Astrocyte (in vitro differentiated cells and primary cell): ENCODE results near the gene COLGALT1. TPM values are rescaled to one million over a fixed set of nuclear protein-coding genes. Genes with fewer than 3 reads are reported as not detected.

ENCODE experiments used
- DNase-seq: peaks from one replicate; pipeline ENCODE4 v3.0.0-alpha.2; 2010; ENCODE audit warnings: low read depth
- FAIRE-seq: peaks from 2 replicates; lab custom pipeline; 2011; peaks lifted over from hg19 to GRCh38; lab: Jason Lieb, UNC
- H2AFZ ChIP-seq: 2 replicates; pipeline ENCODE4 v1.6.0; 2012; ENCODE audit warnings: low read depth, low read length, inconsistent platforms
- H3K27ac ChIP-seq: 2 replicates; pipeline ENCODE4 v1.5.1; 2011; ENCODE audit warnings: low read depth, low read length, inconsistent platforms
- H3K27me3 ChIP-seq: 2 replicates; pipeline ENCODE4 v1.6.0; 2011; ENCODE audit warnings: low read length, inconsistent platforms; ENCODE audit not compliant: insufficient read depth
- H3K36me3 ChIP-seq: 2 replicates; pipeline ENCODE4 v1.5.1; 2011; ENCODE audit warnings: low read length, inconsistent platforms; ENCODE audit not compliant: insufficient read depth
- H3K4me1 ChIP-seq: 2 replicates; pipeline ENCODE4 v1.5.1; 2011; ENCODE audit warnings: low read length, inconsistent platforms; ENCODE audit not compliant: insufficient read depth
- H3K4me2 ChIP-seq: 2 replicates; pipeline ENCODE4 v1.6.0; 2012; ENCODE audit warnings: low read length, inconsistent platforms
- H3K4me3 ChIP-seq: 2 replicates; pipeline ENCODE4 v1.5.1; 2011; ENCODE audit warnings: low read depth, mild to moderate bottlenecking, low read length, inconsistent platforms; ENCODE audit not compliant: insufficient read depth
- H3K79me2 ChIP-seq: 2 replicates; pipeline ENCODE4 v1.6.0; 2012; ENCODE audit warnings: mild to moderate bottlenecking, low read length, inconsistent platforms; ENCODE audit not compliant: insufficient read depth
- H3K9ac ChIP-seq: 2 replicates; pipeline ENCODE4 v1.6.0; 2012; ENCODE audit warnings: mild to moderate bottlenecking, low read length, inconsistent platforms
- H3K9me3 ChIP-seq: 2 replicates; pipeline ENCODE4 v1.5.1; 2012; ENCODE audit warnings: low read depth, mild to moderate bottlenecking, low read length, inconsistent platforms; ENCODE audit not compliant: insufficient read depth
- H4K20me1 ChIP-seq: 2 replicates; pipeline ENCODE4 v1.6.0; 2012; ENCODE audit warnings: low read length, inconsistent platforms; ENCODE audit not compliant: insufficient read depth
- H3K27ac Mint-ChIP-seq: one replicate; pipeline ENCODE4 v1.8.0; 2021; ENCODE audit warnings: mild to moderate bottlenecking, mixed read lengths; ENCODE audit not compliant: unreplicated experiment
- H3K27me3 Mint-ChIP-seq: one replicate; pipeline ENCODE4 v1.8.0; 2021; ENCODE audit warnings: low read depth, mixed read lengths; ENCODE audit not compliant: unreplicated experiment
- H3K36me3 Mint-ChIP-seq: one replicate; pipeline ENCODE4 v1.8.0; 2021; ENCODE audit warnings: low read depth, mixed read lengths; ENCODE audit not compliant: unreplicated experiment
- H3K4me1 Mint-ChIP-seq: one replicate; pipeline ENCODE4 v1.8.0; 2021; ENCODE audit warnings: low read depth, mixed read lengths; ENCODE audit not compliant: unreplicated experiment
- H3K4me3 Mint-ChIP-seq: one replicate; pipeline ENCODE4 v1.8.0; 2021; ENCODE audit warnings: mild to moderate bottlenecking, moderate library complexity, mixed read lengths; ENCODE audit not compliant: unreplicated experiment
- H3K9me3 Mint-ChIP-seq: one replicate; pipeline ENCODE4 v1.8.0; 2021; ENCODE audit warnings: mild to moderate bottlenecking, mixed read lengths; ENCODE audit not compliant: unreplicated experiment
- CTCF ChIP-seq: IDR thresholded peaks from 2 replicates; pipeline ENCODE4 v1.5.1; 2011; ENCODE audit warnings: low read depth, mild to moderate bottlenecking, inconsistent platforms, low read length, moderate library complexity; ENCODE audit not compliant: insufficient read depth
- EZH2 ChIP-seq: IDR thresholded peaks from 2 replicates; pipeline ENCODE4 v1.6.1; 2012; ENCODE audit warnings: mild to moderate bottlenecking, low read length, inconsistent platforms; ENCODE audit not compliant: insufficient read depth
- total RNA-seq: library from RNA; stranded (reverse); gene quantifications from 2 replicates; pipeline ENCODE4 v1.2.1, GENCODE V29; 2021

Gene COLGALT1
- total RNA-seq, 1 donor from 2014 or later, result 137 TPM

GRCh38 chr19:17576758-17577456 is 21.5 kb downstream of the COLGALT1 start:
- TF ChIP-seq EZH2 (no peak), CTCF (no peak)
- Histone ChIP-seq H3K9me3 (no peaks in the 10 kb centered on the region), H3K4me1 (no peaks in the 10 kb centered on the region), H3K4me3 (no peak overlapping the region), H3K27me3 (no peaks in the 10 kb centered on the region), H2AFZ (no peak overlapping the region), H3K36me3 (peaks cover 18% of the 10 kb centered on the region), H3K4me2 (no peak overlapping the region), H3K9ac (no peak overlapping the region), H3K79me2 (peaks cover 6% of the 10 kb centered on the region), H4K20me1 (peaks cover 40% of the 10 kb centered on the region), H3K27ac (no peak overlapping the region)
- DNase-seq (no peak), FAIRE-seq (no peak)
- no peak overlapping the region for H3K4me3 Mint-ChIP-seq
- no peaks in the 10 kb centered on the region for H3K27me3 Mint-ChIP-seq
- H3K4me1 Mint-ChIP-seq, result no peaks in the 10 kb centered on the region
- H3K36me3 Mint-ChIP-seq, result peaks cover 37% of the 10 kb centered on the region
- H3K9me3 Mint-ChIP-seq, result no peaks in the 10 kb centered on the region
- H3K27ac Mint-ChIP-seq, result no peak overlapping the region

- Histone ChIP-seq H3K36me3 (peaks cover 21% of the 10 kb centered on the region), H3K9me3 (no peaks in the 10 kb centered on the region), H3K4me3 (no peak overlapping the region), H3K4me2 (no peak overlapping the region), H3K27ac (no peak overlapping the region), H4K20me1 (peaks cover 43% of the 10 kb centered on the region), H3K9ac (no peak overlapping the region), H2AFZ (no peak overlapping the region), H3K27me3 (no peaks in the 10 kb centered on the region), H3K79me2 (peaks cover 6% of the 10 kb centered on the region), H3K4me1 (no peaks in the 10 kb centered on the region)
- Mint-ChIP-seq H3K36me3 (peaks cover 38% of the 10 kb centered on the region), H3K27ac (no peak overlapping the region), H3K9me3 (no peaks in the 10 kb centered on the region), H3K4me3 (no peak overlapping the region), H3K4me1 (no peaks in the 10 kb centered on the region), H3K27me3 (no peaks in the 10 kb centered on the region)
- FAIRE-seq (no peak), DNase-seq (no peak)
- TF ChIP-seq CTCF, result no peak
- TF ChIP-seq EZH2, result no peak
Measured at GRCh38 chr19:17577457-17578097, 22.1 kb downstream of the COLGALT1 start.
